Thoracic aorta (tissue), 2 donors: ENCODE results near the gene OASL. TPM values are rescaled to one million over a fixed set of nuclear protein-coding genes. Genes with fewer than 3 reads are reported as not detected.

Experiments
- ATAC-seq: fragments of 150-250 bp; one replicate; pipeline ENCODE4 v1.8.0; 2017; ENCODE audit warnings: low read depth; ENCODE audit not compliant: insufficient number of reproducible peaks, low FRiP score
- DNase-seq: peaks from one replicate; pipeline ENCODE4 v3.0.0-alpha.2; 2020; ENCODE audit warnings: low spot score
- H3K27ac ChIP-seq, 2 donors: fragments of 200-600 bp; sonication (generic); 1 replicate in 1 of 2; 2 replicates in 1 of 2; pipeline ENCODE4 v1.5.1; 2016; ENCODE audit warnings: mild to moderate bottlenecking in 2 of 2, moderate library complexity in 2 of 2
- H3K27me3 ChIP-seq: fragments of 200-600 bp; sonication (generic); replicated peaks from 2 replicates; pipeline ENCODE4 v1.6.0; 2016; ENCODE audit warnings: mild to moderate bottlenecking; ENCODE audit not compliant: insufficient read depth
- H3K36me3 ChIP-seq: fragments of 200-600 bp; sonication (generic); one replicate; pipeline ENCODE4 v1.5.1; 2016
- H3K4me1 ChIP-seq, 2 donors: fragments of 200-600 bp; sonication (generic); 1 replicate in 1 of 2; 2 replicates in 1 of 2; pipeline versions ENCODE4 v1.5.1 to v1.6.0; 2016; ENCODE audit warnings: low read depth in 2 of 2, mild to moderate bottlenecking in 1 of 2; ENCODE audit not compliant: control insufficient read depth in 1 of 2
- H3K4me3 ChIP-seq: fragments of 200-600 bp; sonication (generic); 2 replicates; pipeline ENCODE4 v1.5.1; 2016; ENCODE audit warnings: mild to moderate bottlenecking
- H3K9me3 ChIP-seq: fragments of 200-600 bp; sonication (generic); 2 replicates; pipeline ENCODE4 v1.5.1; 2016
- total RNA-seq, 2 donors: library from RNA; depleted of rRNA; stranded (reverse); fragments of >200 nt; gene quantifications; one replicate each; pipeline versions ENCODE4 v1.1.0 to v1.2.3, GENCODE V29; 2016
- TF ChIP-seq, protein P1 (sequence below): fragments of 200-600 bp; sonication (generic); IDR thresholded peaks from one replicate; pipeline ENCODE4 v1.5.1; 2019; ENCODE audit warnings: antibody characterized with exemption

OASL gene
- total RNA-seq, 2 donors from 2014 or later, result 1.1 to 3.1 TPM

DNA sequence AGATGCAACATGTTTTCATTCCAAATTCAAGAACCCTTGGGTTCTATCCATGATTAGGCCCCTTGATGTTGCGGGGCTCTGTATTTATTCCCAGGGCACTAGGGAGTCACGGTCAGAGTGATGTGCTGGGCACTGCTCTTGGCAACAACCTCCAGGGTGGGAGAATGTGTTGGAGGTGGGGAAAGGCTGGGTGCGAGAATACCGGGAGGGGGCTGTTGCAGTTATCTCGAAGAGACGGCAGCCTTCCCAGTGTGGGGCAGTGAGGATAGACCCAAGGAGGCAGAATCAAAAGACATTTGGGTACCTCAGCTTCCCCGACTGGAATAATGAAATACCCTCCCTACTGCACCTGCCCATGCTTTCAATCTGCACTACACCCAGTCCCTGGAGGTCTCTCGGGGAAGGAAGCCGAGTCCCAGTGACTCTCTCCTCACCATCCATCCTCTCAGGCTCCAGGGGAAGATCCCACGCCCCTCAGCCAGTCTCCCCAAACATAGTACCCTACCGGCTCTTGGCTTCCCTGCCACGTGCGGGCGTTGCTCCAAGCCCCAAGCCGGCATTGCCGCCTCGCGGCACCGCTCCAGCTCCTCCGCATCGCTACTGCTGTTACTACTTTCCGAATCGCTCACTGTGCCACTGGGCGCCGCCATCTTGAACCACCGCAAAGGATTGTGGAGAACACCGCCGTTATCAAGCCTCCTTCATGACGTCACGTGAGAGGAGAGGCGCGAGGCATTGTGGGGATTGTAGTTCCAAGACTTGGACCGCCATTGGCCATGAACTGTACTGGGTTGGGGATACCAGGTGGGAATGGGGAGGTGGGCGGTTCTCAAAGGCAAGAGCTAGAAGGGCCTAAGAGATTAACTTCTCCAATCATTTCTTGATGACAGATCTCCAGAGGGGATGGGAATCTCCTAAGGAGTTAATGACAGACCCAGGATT is 22.9 kb downstream of the OASL start, which contains the start of gene C12orf43:
TSS of gene C12orf43 (minus strand) at position 663 of the 942 bp plus-strand sequence. CDS start at position 650, 13 bp downstream.
- DNase-seq, result peak; percentile 82

DNA sequence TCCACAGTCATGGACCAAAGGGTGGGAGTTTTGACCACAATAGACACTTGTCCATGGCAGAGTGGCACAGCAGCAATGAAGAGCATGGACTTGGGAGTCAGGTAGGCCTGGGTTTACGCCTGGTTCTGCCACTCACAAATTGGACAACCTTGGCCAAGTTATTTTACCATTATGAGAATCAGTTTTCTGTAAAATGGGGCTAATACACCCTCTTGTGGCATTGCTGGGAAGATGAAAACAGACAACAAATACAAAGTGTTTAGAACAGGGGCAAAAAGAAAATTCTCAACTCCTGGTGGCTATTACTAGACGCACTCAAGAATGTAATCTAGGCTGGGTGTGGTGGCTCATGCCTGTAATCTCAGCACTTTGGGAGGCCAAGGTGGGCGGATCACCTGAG is 25.3 kb downstream of the OASL start:
- Histone ChIP-seq H3K4me3 (no peak overlapping the region), H3K36me3 (peaks cover 9% of the 10 kb centered on the region), H3K27me3 (no peaks in the 10 kb centered on the region), H3K4me1 (peaks cover 0 to 10% of the 10 kb centered on the region in 2 donors), H3K9me3 (no peaks in the 10 kb centered on the region), H3K27ac (no peak overlapping the region)
- DNase-seq (no peak), ATAC-seq (no peak)
- TF ChIP-seq, protein P1, sequence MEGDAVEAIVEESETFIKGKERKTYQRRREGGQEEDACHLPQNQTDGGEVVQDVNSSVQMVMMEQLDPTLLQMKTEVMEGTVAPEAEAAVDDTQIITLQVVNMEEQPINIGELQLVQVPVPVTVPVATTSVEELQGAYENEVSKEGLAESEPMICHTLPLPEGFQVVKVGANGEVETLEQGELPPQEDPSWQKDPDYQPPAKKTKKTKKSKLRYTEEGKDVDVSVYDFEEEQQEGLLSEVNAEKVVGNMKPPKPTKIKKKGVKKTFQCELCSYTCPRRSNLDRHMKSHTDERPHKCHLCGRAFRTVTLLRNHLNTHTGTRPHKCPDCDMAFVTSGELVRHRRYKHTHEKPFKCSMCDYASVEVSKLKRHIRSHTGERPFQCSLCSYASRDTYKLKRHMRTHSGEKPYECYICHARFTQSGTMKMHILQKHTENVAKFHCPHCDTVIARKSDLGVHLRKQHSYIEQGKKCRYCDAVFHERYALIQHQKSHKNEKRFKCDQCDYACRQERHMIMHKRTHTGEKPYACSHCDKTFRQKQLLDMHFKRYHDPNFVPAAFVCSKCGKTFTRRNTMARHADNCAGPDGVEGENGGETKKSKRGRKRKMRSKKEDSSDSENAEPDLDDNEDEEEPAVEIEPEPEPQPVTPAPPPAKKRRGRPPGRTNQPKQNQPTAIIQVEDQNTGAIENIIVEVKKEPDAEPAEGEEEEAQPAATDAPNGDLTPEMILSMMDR, result no peak

More for the DNA sequence above, 22.9 kb downstream of the OASL start, which contains the start of gene C12orf43:
- TF ChIP-seq, protein P1, result no peak
- Histone ChIP-seq H3K4me3 (peak within 1 kb of the TSS; percentile 96), H3K36me3 (no peaks in the 10 kb centered on the region), H3K4me1 (peaks cover 0 to 10% of the 10 kb centered on the region in 2 donors), H3K27ac (peak within 1 kb of the TSS; percentile 29 to 41), H3K27me3 (no peaks in the 10 kb centered on the region), H3K9me3 (no peaks in the 10 kb centered on the region)
- peak; percentile 100 for ATAC-seq

DNA sequence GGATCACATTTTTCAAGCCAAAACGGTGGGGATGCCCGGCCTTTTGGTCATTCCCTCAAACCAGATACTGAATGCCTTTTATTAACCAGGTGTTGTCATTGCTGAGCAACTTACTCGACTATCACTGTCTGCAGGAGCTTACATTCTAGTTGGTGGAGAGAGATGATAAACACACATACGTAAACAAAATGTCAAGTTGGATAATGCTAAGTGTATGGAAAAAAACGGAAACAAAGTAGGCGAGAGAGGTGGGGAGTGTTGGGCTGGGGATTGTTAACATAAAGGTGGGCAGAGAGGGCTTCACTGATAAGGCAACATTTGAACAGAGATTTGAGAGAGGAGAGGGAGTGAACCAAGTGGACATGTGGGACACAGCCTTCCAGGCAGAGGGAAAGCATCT is 27.2 kb downstream of the OASL start:
- peaks cover 14% of the 10 kb centered on the region for H3K36me3 ChIP-seq
- DNase-seq (no peak), ATAC-seq (no peak)
- H3K9me3 ChIP-seq, result no peaks in the 10 kb centered on the region
- TF ChIP-seq, protein P1, result no peak
- H3K4me3 ChIP-seq, result no peak overlapping the region
- H3K4me1 ChIP-seq, result peaks cover 0 to 10% of the 10 kb centered on the region in 2 donors
- no peak overlapping the region for H3K27ac ChIP-seq
- H3K27me3 ChIP-seq, result no peaks in the 10 kb centered on the region

DNA sequence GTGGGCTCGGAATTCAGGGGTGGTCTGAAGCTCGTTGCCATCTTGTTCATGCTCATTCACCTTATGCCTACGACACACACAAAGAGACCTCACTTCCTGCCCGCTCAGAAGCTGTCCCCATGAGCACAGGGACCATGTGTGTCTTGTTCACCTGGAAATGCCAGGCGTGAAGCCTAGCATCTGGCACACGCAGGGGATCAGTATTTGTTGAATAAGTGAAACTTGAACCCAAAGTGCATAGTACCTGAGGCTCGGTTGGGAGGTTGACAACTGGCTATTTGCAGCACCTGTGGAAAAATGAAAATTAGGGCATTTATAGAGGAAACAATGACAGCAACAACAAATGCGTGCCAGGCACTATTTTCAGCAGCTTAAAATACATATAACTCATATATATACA is 28.2 kb downstream of the OASL start:
- TF ChIP-seq, protein P1, result no peak
- H3K27ac ChIP-seq, result no peak overlapping the region
- no peaks in the 10 kb centered on the region for H3K9me3 ChIP-seq
- DNase-seq (no peak), ATAC-seq (no peak)
- H3K36me3 ChIP-seq, result peaks cover 14% of the 10 kb centered on the region
- no peaks in the 10 kb centered on the region for H3K27me3 ChIP-seq
- no peak overlapping the region for H3K4me3 ChIP-seq
- peaks cover 0 to 9% of the 10 kb centered on the region in 2 donors for H3K4me1 ChIP-seq

DNA sequence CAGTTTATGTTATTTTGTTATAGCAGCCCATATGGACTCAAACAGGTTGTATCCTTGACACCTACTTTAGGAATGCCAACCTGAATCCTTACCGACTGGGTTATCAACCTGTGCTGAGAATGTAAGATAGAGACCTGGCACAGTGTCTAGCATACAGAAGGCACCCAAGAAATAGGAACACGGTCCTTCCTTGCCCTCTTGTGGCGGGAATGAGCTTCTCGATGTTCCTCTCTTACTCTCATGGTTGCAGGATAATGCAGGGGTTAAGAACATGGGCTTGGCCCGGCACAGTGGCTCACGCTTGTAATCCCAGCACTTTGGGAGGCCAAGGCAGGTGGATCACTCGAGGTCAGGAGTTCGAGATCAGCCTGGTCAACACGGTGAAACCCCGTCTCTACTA is 29.3 kb downstream of the OASL start:
- no peaks in the 10 kb centered on the region for H3K9me3 ChIP-seq
- H3K27me3 ChIP-seq, result no peaks in the 10 kb centered on the region
- no peak overlapping the region for H3K4me3 ChIP-seq
- no peak for ATAC-seq
- no peaks in the 10 kb centered on the region for H3K4me1 ChIP-seq
- no peak overlapping the region for H3K27ac ChIP-seq
- peaks cover 15% of the 10 kb centered on the region for H3K36me3 ChIP-seq
- no peak for DNase-seq
- TF ChIP-seq, protein P1, result no peak
